Urinary bladder (tissue), 4 donors: Measurements from ENCODE around the gene CENPK. TPM values are rescaled to one million over a fixed set of nuclear protein-coding genes. Genes with fewer than 3 reads are reported as not detected.

ENCODE experiments used
- DNase-seq: peaks from one replicate; pipeline ENCODE4 v3.0.0-alpha.2; 2015; ENCODE audit errors: extremely low spot score
- H3K27ac ChIP-seq: one replicate; pipeline ENCODE4 v1.5.1; 2013; ENCODE audit warnings: low read depth, mild to moderate bottlenecking, moderate library complexity
- H3K36me3 ChIP-seq: one replicate; pipeline ENCODE4 v1.6.1; 2013; ENCODE audit warnings: mild to moderate bottlenecking, moderate library complexity; ENCODE audit not compliant: insufficient read depth
- H3K4me1 ChIP-seq: one replicate; pipeline ENCODE4 v1.6.1; 2013; ENCODE audit warnings: mild to moderate bottlenecking, moderate library complexity; ENCODE audit not compliant: insufficient read depth
- H3K4me3 ChIP-seq: one replicate; pipeline ENCODE4 v1.5.1; 2013; ENCODE audit warnings: low read depth, low read length
- WGBS: extraction: QIAGEN DNeasy Blood & Tissue Kit; methylation state at CpG from one replicate; pipeline ENCODE4 v1.1.7; 2013; 5-methylcytosine and 5-hydroxymethylcytosine counted together
- polyA plus RNA-seq: library from polyadenylated mRNA; stranded (reverse); fragments of 200-250 nt; gene quantifications from one replicate; pipeline ENCODE4 v1.2.3, GENCODE V29; 2013
- total RNA-seq: library from RNA; depleted of rRNA; stranded (reverse); fragments of >200 nt; gene quantifications from one replicate; pipeline ENCODE4 v1.2.3, GENCODE V29; 2014
- donor health status: healthy with polysubstance abuse.
- donor health status: healthy.

Gene CENPK
- total and polyA plus RNA-seq, 2 donors, result 1.4 to 40.4 TPM

GRCh38 chr5:65483546-65484346, 79.2 kb downstream of the CENPK start:
- WGBS, result 30% methylated on average over 3 of the region's 3 CpGs
- peak; percentile 39 for DNase-seq
- Histone ChIP-seq H3K4me1 (no peaks in the 10 kb centered on the region), H3K27ac (peak overlapping the region; percentile 52), H3K36me3 (no peaks in the 10 kb centered on the region), H3K4me3 (no peak overlapping the region)

DNA sequence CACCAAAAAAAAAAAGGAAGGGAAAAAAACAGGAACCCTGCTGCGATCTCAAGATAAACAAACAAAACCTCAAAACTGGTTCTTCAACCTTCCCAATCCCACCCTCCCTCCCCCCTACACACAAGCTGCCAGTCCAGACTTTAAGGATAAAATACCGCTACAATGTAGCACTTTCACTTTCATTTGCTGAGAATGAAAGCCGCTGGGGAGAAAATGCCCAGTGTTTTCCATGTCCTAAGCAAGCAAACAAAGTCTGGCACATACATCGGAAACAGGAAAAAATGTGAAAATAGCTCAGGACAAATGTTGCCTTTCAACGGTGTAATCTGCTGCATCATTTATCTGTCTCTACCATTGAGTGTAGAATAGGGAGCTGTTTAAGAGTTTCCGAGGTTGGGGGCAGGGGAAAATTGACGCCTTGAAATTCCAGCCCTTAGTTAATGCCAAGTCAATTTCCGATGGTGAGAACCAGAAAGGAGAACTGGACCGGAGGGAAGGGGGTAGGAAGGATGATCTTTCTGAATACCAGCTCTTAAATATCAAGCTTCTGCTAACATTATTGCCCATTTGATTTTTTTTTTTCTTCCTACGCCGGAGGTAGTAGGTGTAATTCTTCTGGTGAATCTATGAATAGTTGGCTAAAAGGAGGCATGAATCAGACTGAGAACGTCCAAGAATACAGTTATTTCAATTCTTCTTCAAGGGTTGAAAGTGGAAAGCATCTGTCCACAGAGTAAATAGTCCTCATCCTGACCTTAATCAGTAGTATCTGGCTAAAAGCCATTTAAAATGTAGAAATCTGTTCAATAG, 80.0 kb downstream of the CENPK start:
- peak; percentile 41 for DNase-seq
- Histone ChIP-seq H3K36me3 (no peaks in the 10 kb centered on the region), H3K4me1 (no peaks in the 10 kb centered on the region), H3K4me3 (peak overlapping the region; percentile 57), H3K27ac (peak overlapping the region; percentile 52)
- WGBS, result under 1% methylated on average over 12 of the region's 12 CpGs

DNA sequence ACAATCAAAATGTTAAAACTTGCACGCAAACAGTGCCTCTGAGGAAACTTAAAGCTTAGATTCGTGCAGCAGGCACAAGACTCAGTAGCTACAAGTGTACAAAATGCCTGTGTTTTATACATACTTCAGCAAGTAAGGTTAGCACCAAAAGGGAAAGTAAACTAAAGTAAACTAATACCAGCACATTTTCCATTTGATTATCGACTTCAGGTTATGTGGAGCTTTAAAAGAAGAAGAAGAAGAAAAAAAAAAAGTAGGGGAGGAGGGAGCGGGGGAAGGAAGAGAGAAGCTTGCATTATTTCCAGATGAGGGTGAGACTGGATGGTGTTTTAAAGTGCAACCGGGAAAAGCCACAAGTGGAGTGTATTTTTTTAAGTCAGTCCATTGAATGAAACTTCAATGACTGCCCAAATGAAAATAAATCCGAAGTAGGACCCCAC, 80.7 kb downstream of the CENPK start:
- H3K4me1 ChIP-seq, result no peaks in the 10 kb centered on the region
- H3K36me3 ChIP-seq, result no peaks in the 10 kb centered on the region
- H3K27ac ChIP-seq, result peak overlapping the region; percentile 75
- peak overlapping the region; percentile 57 for H3K4me3 ChIP-seq
- DNase-seq, result peak; percentile 50
- WGBS, result under 1% methylated on average over 6 of the region's 6 CpGs

GRCh38 chr5:65481635-65482295, 81.2 kb downstream of the CENPK start, which contains the start of gene ADAMTS6:
Gene ADAMTS6, minus strand, starts transcription at chr5:65481920. Its CDS starts 8,247 bp downstream, at chr5:65473673.
- H3K4me1 ChIP-seq, result no peaks in the 10 kb centered on the region
- WGBS, result under 1% methylated on average over 12 of the region's 12 CpGs
- H3K27ac ChIP-seq, result peak within 1 kb of the TSS; percentile 75
- peak; percentile 90 for DNase-seq
- H3K4me3 ChIP-seq, result peak within 1 kb of the TSS; percentile 57
- no peaks in the 10 kb centered on the region for H3K36me3 ChIP-seq

DNA sequence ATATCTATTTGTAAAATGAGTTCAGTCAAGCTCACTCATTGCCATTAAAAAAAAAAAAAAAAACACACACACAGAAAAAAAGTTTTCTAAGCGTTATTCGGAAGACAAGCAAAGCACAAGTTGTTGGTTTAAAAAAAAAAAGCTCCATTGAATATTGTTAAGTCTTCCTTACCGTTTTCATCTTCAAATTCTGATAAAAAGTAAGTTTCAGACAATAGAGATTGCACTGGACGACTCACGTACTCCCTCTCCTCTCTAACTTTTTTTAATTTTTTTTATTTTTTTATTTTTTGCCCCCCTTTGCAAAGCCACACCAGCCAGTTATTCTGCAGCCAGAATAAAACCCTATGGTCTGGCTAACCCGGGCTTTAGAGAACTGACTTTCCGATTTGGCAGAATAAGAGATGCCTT, 81.8 kb downstream of the CENPK start:
- Histone ChIP-seq H3K27ac (no peak overlapping the region), H3K4me3 (peak overlapping the region; percentile 57), H3K36me3 (no peaks in the 10 kb centered on the region), H3K4me1 (no peaks in the 10 kb centered on the region)
- WGBS, result 0% methylated on average over 7 of the region's 7 CpGs
- DNase-seq, result peak; percentile 4

DNA sequence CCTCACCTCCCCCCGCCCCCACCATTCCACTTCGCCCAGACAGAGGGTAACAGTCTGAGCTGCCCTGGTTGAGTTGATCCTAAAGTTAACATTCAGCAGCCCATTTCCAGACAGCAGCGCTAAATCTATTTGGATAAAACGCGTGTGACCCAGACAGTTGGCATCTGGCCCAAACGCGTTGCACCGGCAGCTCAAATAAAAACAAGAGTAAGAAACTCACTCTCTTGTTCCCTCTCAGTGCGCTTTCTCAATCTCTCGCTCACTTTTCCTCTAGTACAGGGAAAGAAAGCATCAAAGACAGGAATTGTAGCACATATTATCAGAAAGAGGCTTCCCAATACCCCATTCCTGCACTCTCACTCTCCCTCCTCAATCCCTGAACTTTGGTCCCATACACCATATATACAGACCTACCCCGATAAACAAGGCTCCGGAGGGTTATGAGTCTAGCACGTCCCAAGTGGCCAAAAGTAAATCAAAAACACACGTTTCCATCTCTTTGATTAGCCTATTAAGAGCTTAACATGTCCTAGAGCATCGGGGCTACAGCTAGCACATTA, 82.6 kb downstream of the CENPK start:
- no peak overlapping the region for H3K27ac ChIP-seq
- under 1% methylated on average over 15 of the region's 15 CpGs for WGBS
- no peaks in the 10 kb centered on the region for H3K4me1 ChIP-seq
- peak; percentile 74 for DNase-seq
- H3K4me3 ChIP-seq, result peak overlapping the region; percentile 34
- no peaks in the 10 kb centered on the region for H3K36me3 ChIP-seq

DNA sequence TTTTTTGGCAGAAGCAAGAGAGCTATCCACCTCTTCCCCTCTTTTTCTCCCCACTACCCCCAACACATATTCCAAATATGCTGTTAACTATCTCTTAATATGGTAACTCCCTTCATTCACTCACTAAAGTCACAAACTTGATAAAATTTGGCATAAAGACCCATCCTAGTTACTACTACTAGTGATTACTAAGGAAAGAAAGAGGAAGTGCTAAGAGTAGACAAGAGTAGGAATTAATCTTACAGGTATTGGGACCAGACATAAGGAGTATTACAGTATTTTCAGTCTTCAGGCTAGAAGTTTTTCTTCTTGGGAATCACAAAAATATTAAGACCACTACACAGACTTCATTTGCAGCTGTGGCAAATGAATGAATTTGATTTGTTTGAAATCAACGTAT, 83.4 kb downstream of the CENPK start:
- Histone ChIP-seq H3K27ac (no peak overlapping the region), H3K4me1 (no peaks in the 10 kb centered on the region), H3K4me3 (no peak overlapping the region), H3K36me3 (no peaks in the 10 kb centered on the region)
- WGBS, result 26% methylated on average over 1 of the region's 1 CpG
- DNase-seq, result no peak

DNA sequence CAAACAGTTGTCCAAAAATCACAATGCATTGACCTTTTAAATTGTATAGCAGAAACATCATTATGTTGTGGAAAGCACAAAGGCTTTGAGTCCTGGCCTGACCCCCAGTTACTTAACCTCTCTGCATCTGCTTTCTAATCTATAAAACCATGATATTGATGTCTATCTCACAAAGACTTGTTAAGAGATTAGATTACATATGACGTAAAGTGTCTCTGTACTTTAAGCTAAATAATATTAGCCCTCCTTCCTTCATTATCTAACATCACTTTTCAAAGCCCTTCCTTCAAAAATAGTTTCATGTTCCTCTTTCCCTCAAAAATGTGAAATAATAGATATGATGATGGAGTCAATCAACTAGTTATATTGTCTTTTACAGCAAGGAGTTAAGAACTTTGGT, 84.6 kb downstream of the CENPK start:
- Histone ChIP-seq H3K4me3 (no peak overlapping the region), H3K36me3 (no peaks in the 10 kb centered on the region), H3K4me1 (no peaks in the 10 kb centered on the region), H3K27ac (no peak overlapping the region)
- DNase-seq, result no peak
- WGBS, result 75% methylated on average over 1 of the region's 1 CpG

GRCh38 chr5:65475895-65476294, 87.1 kb downstream of the CENPK start:
- H3K4me1 ChIP-seq, result no peaks in the 10 kb centered on the region
- H3K27ac ChIP-seq, result no peak overlapping the region
- no peak for DNase-seq
- 94% methylated on average over 1 of the region's 1 CpG for whole genome bisulfite sequencing
- H3K36me3 ChIP-seq, result no peaks in the 10 kb centered on the region
- H3K4me3 ChIP-seq, result no peak overlapping the region

DNA sequence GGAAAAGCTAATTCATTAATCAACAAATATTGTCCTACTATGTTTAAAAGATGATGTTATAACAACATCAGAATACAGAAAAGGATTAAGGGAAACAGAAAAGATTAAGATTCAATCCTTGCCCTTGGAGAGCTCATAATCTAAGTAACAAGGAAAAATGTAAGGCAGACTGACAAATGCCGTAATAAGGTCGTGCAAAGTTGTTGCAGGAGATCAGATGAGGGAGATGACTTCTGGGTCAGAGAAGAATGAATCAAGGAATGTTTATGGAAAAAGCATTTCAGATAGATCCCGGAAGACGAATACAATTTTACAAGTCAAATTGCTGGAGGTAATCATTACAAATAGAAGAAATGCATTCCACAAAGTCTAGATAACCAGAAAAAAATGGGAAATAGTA, 87.6 kb downstream of the CENPK start:
- H3K4me3 ChIP-seq, result no peak overlapping the region
- no peaks in the 10 kb centered on the region for H3K4me1 ChIP-seq
- H3K27ac ChIP-seq, result no peak overlapping the region
- no peaks in the 10 kb centered on the region for H3K36me3 ChIP-seq
- 80% methylated on average over 4 of the region's 4 CpGs for WGBS
- DNase-seq, result no peak

- WGBS, result 62% methylated on average over 3 of the region's 3 CpGs
- no peak overlapping the region for H3K27ac ChIP-seq
These were observed 88.7 kb downstream of the CENPK start for GRCh38 chr5:65474130-65474711.

DNA sequence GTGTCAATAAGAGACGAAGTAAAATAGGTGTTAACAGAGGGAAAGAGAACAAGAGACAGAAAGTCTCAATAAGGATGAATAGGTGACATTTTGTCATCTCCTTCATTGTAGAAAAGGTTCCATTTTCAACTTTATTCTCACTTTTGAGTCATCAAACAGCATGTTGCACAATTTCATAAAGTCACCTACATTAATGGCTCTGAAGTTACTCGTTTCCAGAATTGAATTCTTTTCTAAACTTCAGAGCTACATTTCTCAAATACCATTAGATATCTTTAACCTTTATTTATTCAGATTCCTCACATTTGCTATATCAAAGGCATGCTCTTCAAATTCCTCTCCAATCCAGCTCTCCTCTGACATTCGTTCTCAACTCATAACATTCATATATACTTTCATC, 94.3 kb downstream of the CENPK start:
- Histone ChIP-seq H3K36me3 (no peaks in the 10 kb centered on the region), H3K4me3 (no peak overlapping the region), H3K27ac (no peak overlapping the region), H3K4me1 (no peaks in the 10 kb centered on the region)
- WGBS, result 79% methylated on average over 3 of the region's 3 CpGs
- DNase-seq, result no peak

More at GRCh38 chr5:65474130-65474711, 88.7 kb downstream of the CENPK start:
- Histone ChIP-seq H3K4me1 (no peaks in the 10 kb centered on the region), H3K4me3 (no peak overlapping the region), H3K36me3 (no peaks in the 10 kb centered on the region)
- no peak for DNase-seq
